Right lobe of liver (tissue), 4 donors: ENCODE data around the gene SLX4IP.

Experiments
- POLR2A ChIP-seq: fragments of 450-650 bp; IDR thresholded peaks from one replicate; pipeline ENCODE4 v1.6.1; 2017; ENCODE audit warnings: antibody characterized with exemption, mild to moderate bottlenecking
- TF ChIP-seq, protein P1 (sequence below), 4 donors: fragments of 200-600 bp in 3 of 4; fragments of 450-650 bp in 1 of 4; IDR thresholded peaks; one replicate each; pipeline versions ENCODE4 v1.5.1 to v1.8.0; 2016 to 2022; ENCODE audit warnings: antibody characterized with exemption in 4 of 4, mild to moderate bottlenecking in 2 of 4
- donor health status: DM: no; HTN: no; CAD: no.
- donor health status: DM: no; HTN: no; CAD: no.
- donor health status: DM: no; HTN: yes; CAD: no.

DNA sequence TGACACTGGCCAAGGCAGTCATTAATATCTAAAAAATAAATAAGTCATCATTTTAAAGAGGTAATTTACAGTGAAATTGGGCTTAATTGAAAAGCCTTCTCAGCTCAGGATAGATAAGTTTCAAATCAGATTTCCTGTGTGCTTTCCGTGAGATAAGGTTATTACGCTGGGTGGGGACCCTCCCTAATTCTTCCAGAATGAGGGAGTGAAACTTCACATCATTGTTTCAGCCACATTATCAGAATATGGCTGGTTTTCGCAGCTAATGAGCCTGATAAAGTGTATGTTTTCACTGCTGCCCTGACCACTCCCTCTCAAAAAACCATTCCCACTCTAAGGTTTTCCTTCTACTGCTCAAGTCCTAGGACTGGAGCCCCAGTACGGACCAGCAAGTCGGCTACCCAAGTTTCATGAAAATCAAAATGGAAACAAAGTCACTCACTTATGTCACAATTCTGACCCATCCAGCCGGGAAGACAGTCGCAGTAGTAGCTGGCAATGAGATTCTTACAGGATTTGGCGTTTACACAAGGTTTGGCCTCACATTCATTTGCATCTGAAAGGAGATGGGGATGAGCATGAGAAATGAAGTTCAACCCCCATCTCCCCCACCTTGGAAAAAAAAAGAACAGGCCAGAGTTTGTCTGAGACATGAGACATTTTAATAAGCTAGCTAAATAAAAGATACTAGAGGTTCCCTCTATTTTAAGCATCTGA lies 214.1 kb downstream of the SLX4IP start:
- TF ChIP-seq, protein P1, sequence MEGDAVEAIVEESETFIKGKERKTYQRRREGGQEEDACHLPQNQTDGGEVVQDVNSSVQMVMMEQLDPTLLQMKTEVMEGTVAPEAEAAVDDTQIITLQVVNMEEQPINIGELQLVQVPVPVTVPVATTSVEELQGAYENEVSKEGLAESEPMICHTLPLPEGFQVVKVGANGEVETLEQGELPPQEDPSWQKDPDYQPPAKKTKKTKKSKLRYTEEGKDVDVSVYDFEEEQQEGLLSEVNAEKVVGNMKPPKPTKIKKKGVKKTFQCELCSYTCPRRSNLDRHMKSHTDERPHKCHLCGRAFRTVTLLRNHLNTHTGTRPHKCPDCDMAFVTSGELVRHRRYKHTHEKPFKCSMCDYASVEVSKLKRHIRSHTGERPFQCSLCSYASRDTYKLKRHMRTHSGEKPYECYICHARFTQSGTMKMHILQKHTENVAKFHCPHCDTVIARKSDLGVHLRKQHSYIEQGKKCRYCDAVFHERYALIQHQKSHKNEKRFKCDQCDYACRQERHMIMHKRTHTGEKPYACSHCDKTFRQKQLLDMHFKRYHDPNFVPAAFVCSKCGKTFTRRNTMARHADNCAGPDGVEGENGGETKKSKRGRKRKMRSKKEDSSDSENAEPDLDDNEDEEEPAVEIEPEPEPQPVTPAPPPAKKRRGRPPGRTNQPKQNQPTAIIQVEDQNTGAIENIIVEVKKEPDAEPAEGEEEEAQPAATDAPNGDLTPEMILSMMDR (IDR thresholded peaks at IDR 0.05) = no peak
- no peak for TF ChIP-seq POLR2A
